Esophagus squamous epithelium (tissue), 5 donors: ENCODE results near the gene RNASE4. TPM values are rescaled to one million over a fixed set of nuclear protein-coding genes. Genes with fewer than 3 reads are reported as not detected.

Experiments used
- DNase-seq: peaks from one replicate; lab custom pipeline; 2025; lab: John Stamatoyannopoulos, UW
- H3K27ac ChIP-seq, 4 donors: fragments of 200-600 bp; sonication (generic); one replicate each; pipeline ENCODE4 v1.5.1; 2016 to 2019; ENCODE audit warnings: mild to moderate bottlenecking in 1 of 4
- H3K27me3 ChIP-seq, 4 donors: fragments of 200-600 bp; sonication (generic); 1 replicate in 3 of 4; 2 replicates in 1 of 4; pipeline versions ENCODE4 v1.5.1 to v1.6.0; 2017 to 2021; ENCODE audit warnings: antibody characterized with exemption in 1 of 4
- H3K36me3 ChIP-seq, 3 donors: fragments of 200-600 bp; sonication (generic); one replicate each; pipeline ENCODE4 v1.5.1; 2016 to 2019
- H3K4me1 ChIP-seq, 3 donors: fragments of 200-600 bp; sonication (generic); one replicate each; pipeline ENCODE4 v1.5.1; 2017 to 2019
- H3K4me3 ChIP-seq, 4 donors: fragments of 200-600 bp; sonication (generic); 1 replicate in 3 of 4; 2 replicates in 1 of 4; pipeline ENCODE4 v1.5.1; 2016 to 2019; ENCODE audit warnings: mild to moderate bottlenecking in 2 of 4, moderate library complexity in 1 of 4
- H3K9me3 ChIP-seq, 3 donors: fragments of 200-600 bp; sonication (generic); one replicate each; pipeline ENCODE4 v1.5.1; 2016 to 2019
- CTCF ChIP-seq, 6 experiments: fragments of 450-650 bp in 4 of 6; fragments of 200-600 bp in 2 of 6; sonication (generic) in 2 of 6; IDR thresholded peaks; one replicate each; pipeline ENCODE4 v1.5.1; 2016 to 2019; ENCODE audit warnings: antibody characterized with exemption in 6 of 6, mild to moderate bottlenecking in 4 of 6, moderate library complexity in 4 of 6
- POLR2A ChIP-seq, 4 donors: fragments of 450-650 bp; IDR thresholded peaks; one replicate each; pipeline ENCODE4 v1.6.1; 2017; ENCODE audit warnings: antibody characterized with exemption in 4 of 4, mild to moderate bottlenecking in 4 of 4, moderate library complexity in 3 of 4
- WGBS, 2 donors: methylation state at CpG; one replicate each; pipeline ENCODE4 v1.1.5; 2018; 5-methylcytosine and 5-hydroxymethylcytosine counted together
- intact Hi-C: fragments of 100-400 bp; cut with DNase I; formaldehyde crosslinking; loops from one replicate; pipeline ENCODE4 v1.15.0; 2022
- total RNA-seq, 4 donors: library from RNA; depleted of rRNA; stranded (reverse); fragments of >200 nt; gene quantifications; one replicate each; pipeline ENCODE4 v1.1.0, GENCODE V29; 2016
- donor health status: DM: yes; HTN: yes; CAD: no.

The RNASE4 gene
- total RNA-seq, 4 donors from 2014 or later, result 4.0 to 73.1 (median 19.5) TPM

- TF ChIP-seq CTCF (IDR thresholded peaks at IDR 0.05), result peak in 1 of 6 experiments; percentile 12
- TF ChIP-seq POLR2A (IDR thresholded peaks at IDR 0.05), result no peak
- Histone ChIP-seq H3K4me1 (peaks cover 0 to 11% (median 4%) of the 10 kb centered on the region in 3 donors), H3K4me3 (no peak overlapping the region), H3K27me3 (peaks cover 0 to 98% (median 14%) of the 10 kb centered on the region in 4 donors), H3K27ac (no peak overlapping the region), H3K36me3 (no peaks in the 10 kb centered on the region), H3K9me3 (no peaks in the 10 kb centered on the region)
- DNase-seq, result no peak
- intact Hi-C loops, result no loop called here
- WGBS, 2 donors, result 32 to 42% methylated on average over 16 to 26 of the region's 28 CpGs
These were observed 26.8 kb upstream of the RNASE4 start for GRCh38 chr14:20657216-20658211.

DNA sequence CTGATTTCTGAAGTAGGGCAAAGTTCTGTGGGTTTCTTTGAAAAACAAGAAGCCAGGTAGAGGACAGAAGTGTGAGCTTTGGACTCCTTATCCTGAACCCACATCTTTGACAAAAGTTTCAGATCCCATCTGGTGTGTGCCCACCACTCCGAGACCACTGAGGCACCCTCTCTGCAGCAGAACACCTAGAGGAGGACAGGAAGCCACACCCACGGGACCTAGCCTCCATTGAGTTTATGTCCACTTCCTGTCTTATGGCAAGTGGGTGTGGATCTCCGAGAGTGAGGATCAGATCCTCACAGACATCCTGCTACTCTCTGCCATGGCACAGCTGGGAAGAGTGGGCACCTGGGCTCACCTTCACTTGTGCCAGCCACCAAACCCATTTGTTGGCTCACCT, 26.1 kb upstream of the RNASE4 start:
- Histone ChIP-seq H3K27me3 (peaks cover 0 to 98% (median 9%) of the 10 kb centered on the region in 4 donors), H3K36me3 (no peaks in the 10 kb centered on the region), H3K9me3 (no peaks in the 10 kb centered on the region), H3K27ac (no peak overlapping the region), H3K4me3 (no peak overlapping the region), H3K4me1 (peaks cover 2 to 12% (median 6%) of the 10 kb centered on the region in 3 donors)
- no peak for DNase-seq
- WGBS, 2 donors, result 64 to 77% methylated on average over 2 of the region's 3 CpGs
- no peak for TF ChIP-seq POLR2A (IDR thresholded peaks at IDR 0.05)
- no peak for TF ChIP-seq CTCF (IDR thresholded peaks at IDR 0.05)
- intact Hi-C loops, result no loop called here

GRCh38 chr14:20659336-20659735, 25.0 kb upstream of the RNASE4 start:
- Histone ChIP-seq H3K4me3 (no peak overlapping the region), H3K9me3 (no peaks in the 10 kb centered on the region), H3K4me1 (peaks cover 6 to 14% (median 12%) of the 10 kb centered on the region in 3 donors), H3K36me3 (no peaks in the 10 kb centered on the region), H3K27me3 (peaks cover 0 to 98% (median 2%) of the 10 kb centered on the region in 4 donors), H3K27ac (no peak overlapping the region)
- TF ChIP-seq CTCF (IDR thresholded peaks at IDR 0.05), result no peak
- no peak for TF ChIP-seq POLR2A (IDR thresholded peaks at IDR 0.05)
- intact Hi-C loops, result no loop called here
- 51 to 77% methylated on average over 4 to 6 of the region's 6 CpGs for WGBS, 2 donors
- no peak for DNase-seq

- TF ChIP-seq POLR2A (IDR thresholded peaks at IDR 0.05), result no peak
- TF ChIP-seq CTCF (IDR thresholded peaks at IDR 0.05), result no peak
- Histone ChIP-seq H3K27me3 (peaks cover 0 to 100% (median 2%) of the 10 kb centered on the region in 4 donors), H3K4me1 (peaks cover 6 to 14% (median 12%) of the 10 kb centered on the region in 3 donors), H3K27ac (no peak overlapping the region), H3K4me3 (no peak overlapping the region), H3K9me3 (no peaks in the 10 kb centered on the region), H3K36me3 (no peaks in the 10 kb centered on the region)
- WGBS, 2 donors, result 57 to 66% methylated on average over 14 to 17 of the region's 26 CpGs
- intact Hi-C loops, result no loop called here
- no peak for DNase-seq
These were observed 24.5 kb upstream of the RNASE4 start for GRCh38 chr14:20659813-20660395.

DNA sequence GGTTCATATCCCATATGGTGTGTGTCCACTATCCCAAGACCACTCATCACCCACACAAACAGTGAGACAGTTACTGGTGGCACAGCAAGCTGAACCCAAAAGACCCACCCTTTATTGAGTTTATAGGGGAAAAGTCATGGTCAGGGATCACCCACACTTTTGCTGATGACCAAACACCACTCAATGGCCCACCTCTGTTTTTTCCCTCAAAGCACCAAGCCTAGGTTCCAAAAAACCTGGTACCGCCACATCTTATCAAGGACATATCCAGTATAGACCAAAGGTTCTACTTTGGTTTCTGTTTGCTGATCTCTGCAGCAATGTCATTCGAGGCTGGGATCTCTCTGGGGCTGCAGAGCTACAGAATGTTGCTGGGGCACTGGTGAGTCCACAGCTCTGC, 23.2 kb upstream of the RNASE4 start:
- no peaks in the 10 kb centered on the region for H3K9me3 ChIP-seq
- H3K36me3 ChIP-seq, result no peaks in the 10 kb centered on the region
- intact Hi-C loops, result no loop called here
- no peak for DNase-seq
- H3K4me3 ChIP-seq, result no peak overlapping the region
- H3K4me1 ChIP-seq, result peaks cover 6 to 14% (median 12%) of the 10 kb centered on the region in 3 donors
- TF ChIP-seq CTCF (IDR thresholded peaks at IDR 0.05), result no peak
- TF ChIP-seq POLR2A (IDR thresholded peaks at IDR 0.05), result no peak
- H3K27ac ChIP-seq, result no peak overlapping the region
- peaks cover 0 to 100% (median 0%) of the 10 kb centered on the region in 4 donors for H3K27me3 ChIP-seq
- 58 to 70% methylated on average over 2 of the region's 2 CpGs for WGBS, 2 donors
